ENCODE measurements around the gene ZER1.
"Not testable (repeated sequence)": the region's sequence is repeated elsewhere in the genome, so short reads cannot be mapped to it uniquely, and the experiment has no call there.

ZER1 gene
- 58.5 reads per million, percentile 72 among the genes with 10 or more reads in this experiment for total RNA-seq

DNA sequence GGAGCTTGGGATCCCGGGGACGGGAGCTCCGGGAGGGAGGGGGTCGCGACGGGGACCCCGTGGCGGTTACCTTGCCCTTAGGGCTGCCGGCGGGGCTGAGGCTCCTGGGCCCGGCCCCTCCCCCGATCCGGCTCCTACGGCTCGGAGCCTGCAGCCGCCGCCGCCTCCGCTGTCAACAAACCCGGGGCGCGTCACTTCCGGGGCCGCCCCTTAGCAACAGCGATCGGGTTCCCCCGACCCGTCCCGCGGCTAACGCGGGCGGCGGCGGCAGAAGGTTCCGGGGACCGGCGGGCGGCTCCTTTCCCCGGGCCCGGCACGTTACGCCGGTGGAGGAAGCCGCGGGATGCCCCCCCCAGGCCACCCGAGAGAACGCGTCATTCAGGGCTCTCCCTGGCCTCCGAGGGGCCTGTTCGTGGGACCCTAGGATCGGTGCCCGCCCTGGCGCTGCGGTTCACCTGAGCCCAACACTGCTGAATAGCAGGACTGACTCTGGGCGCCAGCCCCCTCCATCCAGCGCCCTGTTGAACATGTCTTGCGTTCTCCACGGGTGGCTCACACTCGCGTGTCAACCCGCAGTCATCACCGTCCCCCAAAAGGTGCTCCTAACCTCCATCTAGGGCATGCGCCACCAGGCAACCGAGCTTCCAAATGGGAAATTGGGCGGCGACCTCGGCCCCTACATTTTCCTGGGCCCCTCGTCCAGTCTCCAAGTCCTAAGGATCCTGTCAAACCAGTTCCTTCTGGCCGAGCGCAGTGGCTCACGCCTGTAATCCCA is at the start of gene ZER1:
TSS of gene ZER1 (minus strand) at position 183 of the 775 bp plus-strand sequence. CDS start 16,362 bp downstream, outside the sequence.
- peak; percentile 91 for DNase-seq

- no peak for DNase-seq
Observed at GRCh38 chr9:128820665-128821583, 49.2 kb upstream of the ZER1 start.

- DNase-seq, result no peak
Observed at GRCh38 chr9:128819716-128820664, 48.3 kb upstream of the ZER1 start.

- peak; percentile 30 for DNase-seq
Observed at GRCh38 chr9:128818839-128819715, 47.4 kb upstream of the ZER1 start.

DNA sequence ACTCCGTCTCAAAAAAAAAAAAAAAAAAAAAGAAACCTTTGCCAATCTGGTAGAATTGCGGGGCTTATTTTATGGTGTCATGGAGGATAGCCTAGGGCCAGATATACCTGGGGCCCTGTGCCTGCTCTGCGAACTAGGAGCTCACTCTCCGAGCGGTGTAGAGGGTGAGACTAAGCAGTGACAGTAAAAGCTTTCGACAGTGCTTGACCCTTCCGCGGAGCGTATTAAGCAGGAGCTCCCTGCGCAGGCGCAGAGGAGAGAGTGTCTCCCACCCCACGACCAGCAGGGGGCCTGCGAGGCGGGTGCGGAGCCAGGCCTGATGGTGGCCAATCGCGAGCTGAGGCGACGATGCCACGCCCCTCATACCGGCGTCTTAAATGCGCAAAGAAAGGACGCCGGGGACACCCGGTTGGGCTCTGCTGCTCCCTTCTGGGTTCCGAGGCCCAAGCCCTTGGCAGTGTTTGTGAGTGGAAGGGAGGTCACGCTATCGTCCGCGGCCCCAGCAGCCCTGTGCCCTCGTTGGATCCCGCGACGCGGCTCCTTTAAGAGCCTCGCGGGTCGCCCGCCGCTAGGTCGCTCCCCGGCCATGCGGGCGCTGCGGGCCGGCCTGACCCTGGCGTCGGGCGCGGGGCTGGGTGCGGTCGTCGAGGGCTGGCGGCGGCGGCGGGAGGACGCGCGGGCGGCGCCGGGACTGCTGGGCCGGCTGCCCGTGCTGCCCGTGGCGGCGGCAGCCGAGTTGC is 46.5 kb upstream of the ZER1 start, which contains the start of gene ENDOG:
TSS of gene ENDOG (plus strand) at position 402 of the 740 bp plus-strand sequence. CDS start at position 587, 185 bp downstream.
- peak; percentile 96 for DNase-seq

- DNase-seq, result no peak
Observed at GRCh38 chr9:128810873-128811272, 39.1 kb upstream of the ZER1 start.

- no peak for DNase-seq
Observed at GRCh38 chr9:128809831-128810230, 38.1 kb upstream of the ZER1 start.

GRCh38 chr9:128809036-128809599 is 37.4 kb upstream of the ZER1 start:
- no peak for DNase-seq

- DNase-seq, result no peak
Observed at GRCh38 chr9:128808543-128808942, 36.8 kb upstream of the ZER1 start.

DNA sequence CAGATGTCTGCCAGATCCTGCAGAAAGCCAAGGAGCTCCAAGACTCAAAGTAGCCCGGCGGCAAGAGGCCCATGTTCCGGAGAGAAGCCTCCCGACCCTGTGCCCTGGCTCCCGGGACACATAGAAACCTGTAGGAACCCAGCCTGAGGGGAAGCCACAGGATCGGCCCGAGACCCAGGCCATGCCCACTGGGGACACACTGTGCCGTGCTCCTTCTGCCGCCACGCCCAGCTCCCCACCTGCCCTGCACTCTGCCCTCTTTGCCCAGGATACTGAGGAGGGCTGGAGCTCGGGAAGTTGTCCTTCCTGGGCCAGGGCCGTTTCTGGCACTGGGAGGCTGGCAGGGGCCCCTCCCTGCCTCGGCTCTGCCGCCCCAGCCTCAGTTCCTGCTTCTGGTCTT is 36.1 kb upstream of the ZER1 start:
- DNase-seq, result no peak

DNA sequence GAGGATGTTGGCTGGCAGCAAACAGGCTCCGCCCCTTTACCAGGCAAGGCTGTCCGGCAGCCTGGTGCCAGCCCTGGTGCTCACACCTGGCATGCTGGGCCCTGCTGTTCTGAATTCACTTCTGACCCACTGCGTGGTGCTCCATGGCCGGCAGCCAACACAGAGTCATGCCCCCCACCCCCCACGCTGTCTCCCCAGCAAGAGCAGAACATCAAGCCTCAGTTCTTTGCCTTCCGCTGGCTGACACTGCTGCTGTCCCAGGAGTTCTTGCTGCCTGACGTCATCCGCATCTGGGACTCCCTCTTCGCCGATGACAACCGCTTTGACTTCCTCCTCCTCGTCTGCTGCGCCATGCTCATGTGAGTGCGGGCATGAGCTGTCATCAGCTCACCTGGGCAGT is 33.9 kb upstream of the ZER1 start:
- DNase-seq, result no peak

- no peak for DNase-seq
Observed at GRCh38 chr9:128802482-128802881, 30.8 kb upstream of the ZER1 start.

- no peak for DNase-seq
Observed at GRCh38 chr9:128800061-128800460, 28.3 kb upstream of the ZER1 start.

GRCh38 chr9:128798896-128799295 is 27.2 kb upstream of the ZER1 start:
- no peak for DNase-seq

DNA sequence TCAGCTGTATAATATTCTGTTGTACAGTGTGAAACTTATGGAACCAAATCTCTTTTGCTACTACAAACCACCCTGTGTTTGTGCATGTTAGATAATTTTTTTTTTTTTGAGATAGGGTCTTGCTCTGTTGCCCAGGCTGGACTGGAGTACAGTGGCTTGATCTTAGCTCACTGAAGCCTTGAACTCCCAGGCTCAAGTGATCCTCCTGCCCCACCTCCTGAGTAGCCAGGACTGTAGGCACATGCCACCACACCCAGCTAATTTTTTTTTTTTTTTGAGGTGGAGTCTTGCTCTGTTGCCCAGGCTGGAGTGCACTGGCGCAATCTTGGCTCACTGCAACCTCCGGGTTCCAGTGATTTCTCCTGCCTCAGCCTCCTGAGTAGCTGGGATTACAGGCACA is 23.2 kb upstream of the ZER1 start:
- not testable (repeated sequence) for DNase-seq

- DNase-seq, result no peak
Observed at GRCh38 chr9:128792978-128793686, 21.4 kb upstream of the ZER1 start.

DNA sequence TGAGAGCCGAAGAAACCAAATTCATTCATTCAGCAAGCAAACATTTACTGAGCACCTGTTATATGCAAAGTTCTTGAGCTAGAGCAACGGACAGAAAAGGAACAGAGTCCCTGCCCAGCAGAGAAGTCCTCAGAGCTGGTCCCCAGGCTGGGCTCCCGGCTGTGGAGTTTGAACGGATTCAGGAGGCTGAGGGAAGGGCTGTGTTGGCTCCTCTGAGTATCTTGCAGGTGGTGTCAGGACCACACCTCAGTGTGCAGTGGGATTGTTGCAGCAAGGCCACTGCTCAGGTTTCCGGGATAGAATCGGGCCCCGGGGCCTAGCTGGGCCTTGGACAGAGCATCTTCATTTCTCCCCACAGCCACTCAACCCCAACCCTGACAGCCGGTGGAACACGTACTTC is 20.4 kb upstream of the ZER1 start:
- no peak for DNase-seq

DNA sequence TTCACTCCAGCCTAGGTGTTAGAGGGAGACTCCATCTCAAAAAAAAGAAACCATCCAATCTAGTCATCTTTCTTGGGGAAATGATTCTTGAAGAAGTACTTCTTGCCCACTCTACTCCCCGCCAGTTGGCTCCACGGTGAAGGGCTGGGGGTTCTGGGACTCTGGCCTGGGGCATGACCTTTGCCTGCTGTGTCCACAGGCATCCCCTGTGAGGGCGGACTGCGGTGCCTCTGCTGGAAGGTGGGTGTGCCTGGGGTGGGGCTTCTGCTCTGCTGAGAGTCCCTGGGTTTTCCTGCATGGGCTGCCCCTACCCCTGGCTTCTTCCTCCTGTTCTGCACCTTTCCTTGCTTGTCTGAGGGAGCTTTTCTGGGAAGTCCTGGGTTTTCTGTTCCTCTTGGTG is 18.8 kb upstream of the ZER1 start:
- no peak for DNase-seq

- DNase-seq, result no peak
Observed at GRCh38 chr9:128788445-128788844, 16.7 kb upstream of the ZER1 start.

DNA sequence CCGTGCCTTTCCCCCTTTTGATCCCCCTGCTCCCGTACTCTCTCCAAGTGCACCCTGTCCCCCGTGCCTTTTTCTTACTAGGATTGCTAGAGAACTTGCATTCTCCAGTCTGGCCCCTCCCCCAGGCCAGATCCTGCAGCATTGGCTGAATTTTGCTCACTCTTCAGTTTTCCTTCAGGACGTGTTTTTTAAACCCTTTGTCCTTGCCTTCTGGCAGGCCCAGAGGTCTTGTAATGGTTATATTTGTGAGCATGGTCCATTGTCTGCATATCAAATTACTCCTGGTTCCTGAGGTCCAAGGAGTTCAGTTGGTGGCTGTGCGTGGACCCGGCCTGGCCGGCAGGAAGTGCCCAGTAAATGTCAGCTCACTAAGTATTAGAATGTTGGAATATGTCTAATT is 15.9 kb upstream of the ZER1 start:
- no peak for DNase-seq

All from effector CD4-positive, alpha-beta T cell (primary cell).